NB4 (cell line): ENCODE results near the gene ZBTB3.

ENCODE experiments used
- CTCF ChIP-seq: IDR thresholded peaks from one replicate; pipeline ENCODE4 v1.5.1; 2012; ENCODE audit warnings: low read depth, low read length
- MAX ChIP-seq: IDR thresholded peaks from 2 replicates; pipeline ENCODE4 v1.6.1; 2011; ENCODE audit warnings: low read depth, low read length
- POLR2A ChIP-seq: IDR thresholded peaks from 2 replicates; pipeline ENCODE4 v1.6.1; 2011; ENCODE audit warnings: mild to moderate bottlenecking; ENCODE audit not compliant: insufficient read length; ENCODE audit errors: extremely low read depth

- TF ChIP-seq CTCF (no peak), POLR2A (no peak), MAX (no peak)
These were observed 35.6 kb upstream of the ZBTB3 start for GRCh38 chr11:62789576-62789975.
